Measurements from ENCODE around the gene NELL1. TPM values are rescaled to one million over a fixed set of nuclear protein-coding genes. Genes with fewer than 3 reads are reported as not detected.

The NELL1 gene
- total RNA-seq, 1 experiment from 2014 or later, result 0.22 TPM

DNA sequence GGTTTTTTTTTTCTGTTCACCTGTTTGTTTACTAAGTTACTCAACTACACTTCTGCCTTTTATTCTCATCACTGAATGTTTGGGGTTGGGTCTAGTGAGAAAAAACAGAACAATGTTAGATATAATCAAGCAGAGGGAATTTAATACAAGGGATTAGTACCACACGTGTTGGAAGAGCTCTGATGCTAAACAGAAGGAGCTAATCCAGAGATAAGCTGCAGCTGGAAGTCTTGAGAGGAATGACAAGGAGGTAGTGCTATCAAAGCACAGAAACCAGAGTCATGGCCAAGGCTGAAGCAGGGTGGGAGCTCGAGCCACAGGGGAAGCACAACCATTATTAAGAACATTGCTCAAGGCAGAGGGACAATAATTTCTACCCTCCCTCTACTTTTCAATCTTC, 919.4 kb downstream of the NELL1 start:
- H3K4me2 ChIP-seq (ENCODE audit: insufficient read depth, insufficient read length, low read length), result no peak overlapping the region
- H3K56ac ChIP-seq (ENCODE audit: insufficient read length, low read depth, low read length), result no peak overlapping the region
- H3K4ac ChIP-seq (ENCODE audit: low read depth, low read length), result no peak overlapping the region
- no peak overlapping the region for H3T11ph ChIP-seq (ENCODE audit: low read length)
- H3K9ac ChIP-seq (ENCODE audit: extremely low read depth, insufficient read length, low read length), result no peak overlapping the region
- no peak overlapping the region for H2AK5ac ChIP-seq (ENCODE audit: insufficient read length, low read length)
- no peak for DNase-seq
- H2BK120ac ChIP-seq (ENCODE audit: low read depth, low read length, poor library complexity, severe bottlenecking), result no peak overlapping the region
- H2BK15ac ChIP-seq (ENCODE audit: low read depth, low read length), result no peak overlapping the region
- H4K20me1 ChIP-seq (ENCODE audit: control insufficient read depth, insufficient read depth, insufficient read length), result no peaks in the 10 kb centered on the region
- Mint-ChIP-seq H3K27me3 (ENCODE audit: low read depth) (no peaks in the 10 kb centered on the region), H3K4me3 (no peak overlapping the region; a peak in 1 of 5 replicates), H3K9me3 (peaks cover 4% of the 10 kb centered on the region in 2 experiments; a peak in 2 of 5 replicates), H3K27ac (no peak overlapping the region), H3K36me3 (ENCODE audit: insufficient read depth in 1 of 3, low read depth in 3 of 3) (peaks cover 0 to 5% (median 4%) of the 10 kb centered on the region in 3 experiments; a peak in 3 of 7 replicates), H3K4me1 (no peaks in the 10 kb centered on the region)
- no peak for TF ChIP-seq CTCF (conservative IDR thresholded peaks at IDR 0.05)
- H2BK5ac ChIP-seq (ENCODE audit: insufficient read length, low read length), result no peak overlapping the region
- H3K14ac ChIP-seq (ENCODE audit: insufficient read depth, low read length), result no peak overlapping the region
- no peak overlapping the region for H2BK12ac ChIP-seq (ENCODE audit: insufficient read length, low read depth, low read length)
- H3K27me3 ChIP-seq (ENCODE audit: insufficient read depth, low read length), result no peaks in the 10 kb centered on the region
- H3K23me2 ChIP-seq (ENCODE audit: insufficient read length, low read depth, low read length, poor library complexity, severe bottlenecking), result no peaks in the 10 kb centered on the region
- no peaks in the 10 kb centered on the region for H3K79me1 ChIP-seq (ENCODE audit: insufficient read depth, low read depth, low read length, poor library complexity, severe bottlenecking)
- no peak overlapping the region for H2AFZ ChIP-seq (ENCODE audit: low read length)
- H2BK20ac ChIP-seq (ENCODE audit: low read depth, low read length, poor library complexity, severe bottlenecking), result no peak overlapping the region
- H3K4me1 ChIP-seq (ENCODE audit: insufficient read depth, low read length), result no peaks in the 10 kb centered on the region
- no peaks in the 10 kb centered on the region for H3K79me2 ChIP-seq (ENCODE audit: insufficient read depth, low read length)
- no peak overlapping the region for H3K27ac ChIP-seq (ENCODE audit: insufficient read length, low read depth, low read length)
- H4K5ac ChIP-seq (ENCODE audit: insufficient read length, low read depth, low read length), result no peak overlapping the region
- no peak overlapping the region for H3K23ac ChIP-seq (ENCODE audit: insufficient read length, low read depth, low read length)
- H3K18ac ChIP-seq (ENCODE audit: insufficient read length, low read depth, low read length), result no peak overlapping the region
- WGBS (ENCODE audit: extremely low coverage, insufficient read length, low lambda C conversion rate), result no CpG with 5 or more reads among the region's 2 CpGs
- H4K8ac ChIP-seq (replicated peaks; ENCODE audit: insufficient read length, low read depth, low read length), result no peak overlapping the region
- no peak overlapping the region for H4K91ac ChIP-seq (ENCODE audit: insufficient read length, low read depth, low read length)
- no peaks in the 10 kb centered on the region for H3K9me3 ChIP-seq (ENCODE audit: control insufficient read depth, low read depth, low read length)

Measured in H9 (cell line).